GM19238 (cell line): ENCODE results near the gene TMEM87B.

Experiments used
- DNase-seq: peaks from one replicate; pipeline ENCODE4 v3.0.0; 2011; ENCODE audit warnings: low spot score; ENCODE audit not compliant: insufficient read length

Gene TMEM87B

DNA sequence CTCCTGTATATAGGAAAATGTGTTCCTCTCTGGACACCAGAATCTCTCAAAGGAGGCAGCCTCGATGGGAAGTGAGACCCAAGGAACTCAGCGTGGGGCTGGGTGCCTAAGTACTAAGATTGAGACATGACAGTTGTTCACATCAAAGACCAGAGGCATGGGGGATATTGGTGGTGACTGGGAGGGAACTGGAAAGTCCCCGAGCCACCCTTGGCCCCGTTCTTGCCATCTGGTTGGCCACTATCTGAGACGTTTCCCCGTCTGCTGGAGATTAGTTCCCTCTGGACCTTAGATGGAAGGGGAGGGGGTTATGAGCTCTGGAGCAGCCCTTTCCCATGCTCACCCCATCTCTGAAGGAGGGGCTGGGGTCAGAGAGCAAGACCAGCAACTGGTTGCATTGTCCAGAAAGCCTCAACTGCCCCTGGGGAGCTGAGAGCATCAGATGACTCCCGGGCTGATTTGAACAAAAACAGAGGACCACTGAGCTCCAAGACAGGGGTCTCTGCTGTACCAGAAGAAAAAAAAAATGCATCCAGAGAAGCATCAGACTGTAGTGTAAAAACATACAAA lies 94.9 kb downstream of the TMEM87B start:
- no peak for DNase-seq

DNA sequence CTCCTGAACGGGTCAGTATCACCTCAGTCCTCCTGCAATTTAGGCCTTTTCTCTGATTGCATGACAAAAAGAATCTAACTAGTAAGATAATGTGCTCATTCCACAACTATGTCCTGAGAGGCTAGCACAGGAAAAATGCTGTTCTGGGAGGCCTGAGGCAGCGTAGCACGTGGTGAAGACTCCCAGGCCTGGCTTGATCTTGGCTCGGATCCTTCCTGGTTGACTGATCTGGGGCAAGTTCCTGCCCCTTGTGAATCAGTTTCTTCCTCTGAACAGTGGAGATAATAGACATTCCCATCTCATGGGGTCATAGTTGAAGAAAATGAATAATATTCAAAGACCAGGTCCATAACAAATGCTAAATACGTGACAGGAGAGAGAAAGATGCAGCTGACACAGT lies 95.4 kb downstream of the TMEM87B start:
- DNase-seq: no peak

DNA sequence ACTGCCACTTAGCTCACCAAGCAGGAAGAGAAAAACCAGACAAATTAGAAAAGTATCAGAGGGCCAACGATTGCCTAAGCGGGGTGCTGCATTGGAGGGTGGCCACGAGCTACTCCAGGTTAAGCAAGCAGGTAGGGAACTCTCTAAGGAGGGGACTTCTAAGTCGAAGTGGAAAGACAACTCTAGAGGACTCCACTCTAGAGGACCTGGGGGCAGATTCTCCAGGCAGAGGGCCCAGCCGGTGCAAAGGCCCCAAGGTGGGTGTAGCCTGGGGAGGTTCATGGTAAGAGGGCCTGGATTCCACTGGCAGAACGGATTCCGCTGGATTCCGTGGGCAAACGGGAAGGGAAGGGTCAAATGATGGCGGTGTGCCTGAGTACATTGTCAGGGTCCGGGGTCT lies 95.8 kb downstream of the TMEM87B start:
- no peak for DNase-seq

- no peak for DNase-seq
Observed at GRCh38 chr2:112151271-112151670, 96.2 kb downstream of the TMEM87B start.

DNA sequence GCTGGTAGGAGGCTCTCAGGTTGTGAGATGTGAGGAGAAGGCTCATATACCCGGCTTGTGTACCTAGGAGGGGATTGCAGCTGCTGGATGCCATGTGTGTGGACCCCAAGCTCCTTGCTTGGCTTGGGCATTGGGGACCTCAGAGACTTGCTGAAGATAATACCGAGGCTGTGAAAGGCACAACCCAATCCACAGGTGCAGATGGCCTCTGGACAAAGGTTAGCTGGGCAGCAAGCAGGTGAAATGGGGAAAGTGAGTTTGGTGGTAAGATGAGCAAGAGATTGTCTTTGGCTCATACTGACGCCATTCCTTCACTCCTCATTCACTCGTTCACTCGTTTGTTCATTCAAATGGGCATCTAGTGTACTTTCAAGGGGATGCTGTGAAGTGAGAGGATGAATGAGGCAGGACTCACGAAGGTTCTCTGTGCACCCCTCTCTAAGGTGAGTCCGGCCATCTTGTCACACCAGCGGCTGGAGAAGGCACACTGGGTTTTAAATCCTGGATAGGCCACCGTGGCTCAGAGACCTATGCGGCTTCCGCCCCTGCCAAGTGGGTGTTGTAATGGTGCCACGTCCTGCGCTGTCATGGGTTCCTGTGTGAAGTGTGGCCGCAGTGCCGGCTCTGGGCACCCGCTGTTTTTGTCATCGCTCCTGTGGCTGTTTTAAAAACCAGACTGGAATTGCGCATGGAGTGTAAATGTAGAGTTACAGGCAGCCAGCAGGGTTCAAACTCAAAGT lies 96.8 kb downstream of the TMEM87B start:
- no peak for DNase-seq

- no peak for DNase-seq
Observed at GRCh38 chr2:112152476-112153178, 97.6 kb downstream of the TMEM87B start.

- DNase-seq: no peak
Observed at GRCh38 chr2:112153179-112153490, 98.1 kb downstream of the TMEM87B start.

DNA sequence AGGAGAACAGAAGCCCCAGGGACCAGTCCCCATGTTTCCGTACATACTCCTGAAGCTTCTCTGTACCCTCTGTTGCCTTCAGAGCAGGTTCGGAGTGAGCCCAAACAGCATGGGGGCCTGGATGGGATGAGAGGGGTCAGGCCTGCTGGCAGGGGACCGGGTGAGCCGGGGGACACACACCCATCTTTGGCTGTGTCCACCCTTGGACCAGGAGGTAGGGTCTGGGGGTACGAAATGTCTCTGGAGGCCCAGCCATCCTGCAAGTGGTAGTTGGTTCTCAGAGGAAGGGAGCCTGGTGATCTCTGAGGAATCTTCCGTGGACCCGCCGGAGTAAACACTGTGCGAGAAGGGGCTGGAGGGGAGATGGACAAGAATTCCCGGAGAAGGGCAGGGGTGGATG lies 98.4 kb downstream of the TMEM87B start:
- no peak for DNase-seq

DNA sequence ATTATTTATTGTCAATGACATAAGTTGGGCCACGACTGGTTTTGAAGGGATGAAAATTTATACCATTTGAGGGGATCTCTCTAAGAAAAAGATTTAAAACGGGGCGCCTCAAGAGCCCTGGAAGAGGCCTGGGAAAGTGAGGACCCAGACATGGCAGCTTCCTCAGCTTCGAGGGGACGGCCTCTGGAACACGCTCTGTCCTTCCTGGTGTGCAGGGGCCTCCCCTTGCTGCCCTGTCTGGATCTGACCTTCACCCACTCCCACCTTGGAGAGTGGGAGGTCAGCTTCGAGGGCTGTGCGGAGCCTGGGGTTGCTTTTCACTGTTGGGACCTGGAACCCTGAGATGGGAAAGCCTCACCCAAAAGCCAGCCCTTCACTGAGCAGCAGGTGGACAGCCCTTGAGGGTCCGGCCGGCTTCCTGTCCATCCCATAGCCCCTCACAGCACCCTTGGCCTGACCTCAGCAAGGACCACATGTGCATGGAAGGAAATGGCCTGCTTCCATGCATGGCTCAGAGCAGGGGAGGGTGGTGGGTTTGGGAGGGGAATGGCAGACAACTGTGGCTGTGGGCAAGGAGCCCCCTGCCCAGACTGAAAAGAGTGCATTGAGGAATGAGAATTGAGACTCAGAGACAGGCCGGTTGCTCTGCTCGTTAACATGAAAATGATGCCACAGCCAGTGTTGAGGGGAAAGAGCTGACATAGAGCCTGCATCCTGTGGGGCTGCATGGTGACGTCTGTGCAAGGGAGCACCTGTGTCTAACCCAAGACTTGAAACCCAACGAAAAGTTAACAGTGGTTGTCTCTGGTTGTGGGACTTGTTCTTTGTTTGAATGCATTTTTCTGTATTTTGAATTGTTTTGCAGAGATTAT lies 99.4 kb downstream of the TMEM87B start:
- no peak for DNase-seq

DNA sequence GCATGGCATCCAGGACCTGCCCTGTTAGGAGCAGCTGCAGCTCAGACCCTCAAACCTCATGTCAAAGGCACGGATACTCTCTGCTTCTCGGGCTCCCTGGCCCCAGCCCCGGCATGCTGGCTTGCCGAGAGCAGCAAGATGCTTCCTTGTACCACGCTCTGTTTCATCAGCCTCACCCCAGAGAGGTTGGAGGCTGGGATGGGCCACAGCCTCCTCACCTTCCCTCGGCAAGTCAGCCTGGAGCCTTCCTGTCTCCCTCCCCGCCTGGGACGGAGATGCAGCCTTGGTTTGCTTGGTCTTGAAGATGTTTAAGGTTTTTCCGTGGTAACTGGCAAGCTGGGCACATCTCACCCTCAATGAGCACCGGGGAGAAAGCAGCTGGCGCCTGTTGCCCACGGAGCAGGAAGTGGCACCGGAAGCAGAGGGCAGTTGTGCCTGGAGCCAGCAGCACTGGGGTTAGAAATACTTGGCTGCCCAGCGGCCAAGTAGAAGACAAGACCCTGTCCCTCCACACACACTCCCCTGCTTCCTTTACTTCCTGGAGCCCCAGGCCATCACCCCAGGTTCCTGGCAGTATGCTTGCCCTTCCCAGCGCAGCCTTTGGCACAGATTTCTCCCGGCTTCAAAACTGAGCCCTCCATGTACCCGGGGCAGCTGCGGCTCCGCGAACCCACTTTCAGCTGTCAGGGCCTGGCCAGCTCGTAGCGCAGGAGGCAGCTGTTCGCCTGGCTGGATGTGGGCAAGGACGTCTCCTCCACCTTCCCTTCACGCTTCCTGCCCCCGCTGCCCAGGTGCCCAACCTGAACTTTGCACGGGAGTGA lies 100.5 kb downstream of the TMEM87B start:
- DNase-seq: no peak

GRCh38 chr2:112156152-112156986 lies 101.3 kb downstream of the TMEM87B start:
- DNase-seq: no peak

DNA sequence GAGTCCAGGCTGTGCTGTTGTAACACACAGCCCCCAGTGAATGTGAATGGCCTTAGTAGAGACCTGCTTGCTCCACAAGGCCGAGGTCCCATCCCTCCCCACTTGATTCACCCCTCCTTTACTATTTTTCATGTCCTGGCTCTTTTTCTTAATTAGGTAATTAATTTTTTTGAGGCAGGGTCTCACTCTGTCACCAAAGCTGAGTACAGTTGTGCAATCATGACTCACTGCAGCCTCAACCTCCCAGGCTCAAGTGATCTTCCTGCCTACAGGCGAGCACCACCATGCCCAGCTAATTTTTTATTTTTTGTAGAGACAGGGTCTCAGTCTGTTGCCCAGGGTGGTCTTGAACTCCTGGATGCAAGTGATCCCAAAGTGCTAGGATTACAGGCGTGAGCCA lies 102.4 kb downstream of the TMEM87B start:
- DNase-seq: no peak

GRCh38 chr2:112159454-112159921 lies 104.4 kb downstream of the TMEM87B start:
- DNase-seq: peak; percentile 24

- DNase-seq: no peak
Observed at GRCh38 chr2:112160283-112161250, 105.5 kb downstream of the TMEM87B start.

- DNase-seq: no peak
Observed at GRCh38 chr2:112161431-112162145, 106.5 kb downstream of the TMEM87B start.

- no peak for DNase-seq
Observed at GRCh38 chr2:112162341-112162740, 107.3 kb downstream of the TMEM87B start.

GRCh38 chr2:112162956-112163355 lies 107.9 kb downstream of the TMEM87B start:
- no peak for DNase-seq

GRCh38 chr2:112163541-112163981 lies 108.5 kb downstream of the TMEM87B start:
- DNase-seq: no peak
